Calu3 (cell line): ENCODE data around the gene TEX2. TPM values are rescaled to one million over a fixed set of nuclear protein-coding genes. Genes with fewer than 3 reads are reported as not detected.

Source experiments
- BruUV-seq: library from RNA; stranded (reverse); fragments of 400-500 nt; replicated peaks from 2 replicates; lab custom pipeline; 2021; lab: Mats Ljungman, UMichigan
- CTCF ChIA-PET: fragments of 300-600 bp; sonication (Branson Sonifier 250); formaldehyde crosslinking; loops from one replicate; lab custom pipeline; 2022; ENCODE audit warnings: antibody characterized with exemption; lab: Charles Lee
- DNase-seq: peaks from one replicate; pipeline ENCODE4 v3.0.0; 2022
- H3K27ac Mint-ChIP-seq: one replicate; pipeline ENCODE4 v1.8.0; 2022; ENCODE audit warnings: mixed read lengths; ENCODE audit not compliant: unreplicated experiment
- H3K27me3 Mint-ChIP-seq: one replicate; pipeline ENCODE4 v1.8.0; 2022; ENCODE audit warnings: mixed read lengths; ENCODE audit not compliant: unreplicated experiment
- H3K36me3 Mint-ChIP-seq: one replicate; pipeline ENCODE4 v1.8.0; 2022; ENCODE audit warnings: mild to moderate bottlenecking, moderate library complexity, mixed read lengths; ENCODE audit not compliant: insufficient read depth, unreplicated experiment
- H3K4me1 Mint-ChIP-seq: one replicate; pipeline ENCODE4 v1.8.0; 2022; ENCODE audit warnings: mild to moderate bottlenecking, low read depth, mixed read lengths; ENCODE audit not compliant: unreplicated experiment
- H3K4me3 Mint-ChIP-seq: one replicate; pipeline ENCODE4 v1.8.0; 2022; ENCODE audit warnings: mild to moderate bottlenecking, low read depth, moderate library complexity, mixed read lengths; ENCODE audit not compliant: unreplicated experiment
- H3K9me3 Mint-ChIP-seq: one replicate; pipeline ENCODE4 v1.8.0; 2022; ENCODE audit warnings: low read depth, mixed read lengths; ENCODE audit not compliant: unreplicated experiment
- intact Hi-C: fragments of 100-400 bp; cut with micrococcal nuclease; formaldehyde crosslinking; loops from one replicate; pipeline ENCODE4 v1.10.0; 2022; ENCODE audit not compliant: unreplicated experiment
- total RNA-seq: library from RNA; stranded (reverse); gene quantifications from 2 replicates; pipeline ENCODE4 v1.2.3, GENCODE V29; 2022
- TF ChIP-seq, protein P1 (sequence below): fragments of 200-600 bp; IDR thresholded peaks from one replicate; pipeline ENCODE4 v1.8.0; 2022; ENCODE audit warnings: antibody characterized with exemption; ENCODE audit not compliant: unreplicated experiment

The TEX2 gene
- total RNA-seq, 1 experiment from 2014 or later: 12.3 TPM

- Mint-ChIP-seq H3K27me3 (no peaks in the 10 kb centered on the region), H3K9me3 (no peaks in the 10 kb centered on the region), H3K36me3 (no peaks in the 10 kb centered on the region), H3K4me1 (no peaks in the 10 kb centered on the region), H3K27ac (no peak overlapping the region), H3K4me3 (no peak overlapping the region)
- CTCF ChIA-PET: no interaction called here
- TF ChIP-seq, protein P1, sequence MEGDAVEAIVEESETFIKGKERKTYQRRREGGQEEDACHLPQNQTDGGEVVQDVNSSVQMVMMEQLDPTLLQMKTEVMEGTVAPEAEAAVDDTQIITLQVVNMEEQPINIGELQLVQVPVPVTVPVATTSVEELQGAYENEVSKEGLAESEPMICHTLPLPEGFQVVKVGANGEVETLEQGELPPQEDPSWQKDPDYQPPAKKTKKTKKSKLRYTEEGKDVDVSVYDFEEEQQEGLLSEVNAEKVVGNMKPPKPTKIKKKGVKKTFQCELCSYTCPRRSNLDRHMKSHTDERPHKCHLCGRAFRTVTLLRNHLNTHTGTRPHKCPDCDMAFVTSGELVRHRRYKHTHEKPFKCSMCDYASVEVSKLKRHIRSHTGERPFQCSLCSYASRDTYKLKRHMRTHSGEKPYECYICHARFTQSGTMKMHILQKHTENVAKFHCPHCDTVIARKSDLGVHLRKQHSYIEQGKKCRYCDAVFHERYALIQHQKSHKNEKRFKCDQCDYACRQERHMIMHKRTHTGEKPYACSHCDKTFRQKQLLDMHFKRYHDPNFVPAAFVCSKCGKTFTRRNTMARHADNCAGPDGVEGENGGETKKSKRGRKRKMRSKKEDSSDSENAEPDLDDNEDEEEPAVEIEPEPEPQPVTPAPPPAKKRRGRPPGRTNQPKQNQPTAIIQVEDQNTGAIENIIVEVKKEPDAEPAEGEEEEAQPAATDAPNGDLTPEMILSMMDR: no peak
- no TSS peak for BruUV-seq
- intact Hi-C loops: no loop called here
- DNase-seq: no peak
These were observed 97.7 kb downstream of the TEX2 start for GRCh38 chr17:64165347-64165746.

- no peaks in the 10 kb centered on the region for H3K27me3 Mint-ChIP-seq
These were observed 98.3 kb downstream of the TEX2 start for GRCh38 chr17:64164596-64165285.

GRCh38 chr17:64163468-64163867 lies 99.6 kb downstream of the TEX2 start:
- no peaks in the 10 kb centered on the region for H3K27me3 Mint-ChIP-seq
- H3K4me1 Mint-ChIP-seq: no peaks in the 10 kb centered on the region
- CTCF ChIA-PET: interaction anchor here (0.7 kb wide), 1 partner anchor 119 kb away, joined by 3 read pairs; no protein-coding TSS in a partner anchor
- DNase-seq: no peak
- H3K27ac Mint-ChIP-seq: no peak overlapping the region
- TF ChIP-seq, protein P1: no peak
- no TSS peak for BruUV-seq
- intact Hi-C loops: no loop called here
- no peaks in the 10 kb centered on the region for H3K36me3 Mint-ChIP-seq
- no peak overlapping the region for H3K4me3 Mint-ChIP-seq
- no peaks in the 10 kb centered on the region for H3K9me3 Mint-ChIP-seq

More at GRCh38 chr17:64164596-64165285, 98.3 kb downstream of the TEX2 start:
- Mint-ChIP-seq H3K36me3 (no peaks in the 10 kb centered on the region), H3K9me3 (no peaks in the 10 kb centered on the region), H3K4me3 (no peak overlapping the region), H3K4me1 (no peaks in the 10 kb centered on the region), H3K27ac (no peak overlapping the region)
- BruUV-seq: no TSS peak
- TF ChIP-seq, protein P1: no peak
- CTCF ChIA-PET: no interaction called here
- intact Hi-C loops: no loop called here
- DNase-seq: no peak

- H3K27me3 Mint-ChIP-seq: no peaks in the 10 kb centered on the region
- H3K9me3 Mint-ChIP-seq: no peaks in the 10 kb centered on the region
- no peaks in the 10 kb centered on the region for H3K4me1 Mint-ChIP-seq
- intact Hi-C loops: no loop called here
- CTCF ChIA-PET: no interaction called here
- no peak overlapping the region for H3K4me3 Mint-ChIP-seq
- no peak for DNase-seq
- no TSS peak for BruUV-seq
- TF ChIP-seq, protein P1: no peak
- H3K27ac Mint-ChIP-seq: no peak overlapping the region
- no peaks in the 10 kb centered on the region for H3K36me3 Mint-ChIP-seq
These were observed 100.5 kb downstream of the TEX2 start for GRCh38 chr17:64162554-64162953.
